ENCODE measurements around the gene MAP3K13.
"Not testable (repeated sequence)": the region's sequence is repeated elsewhere in the genome, so short reads cannot be mapped to it uniquely, and the experiment has no call there.

Gene MAP3K13

DNA sequence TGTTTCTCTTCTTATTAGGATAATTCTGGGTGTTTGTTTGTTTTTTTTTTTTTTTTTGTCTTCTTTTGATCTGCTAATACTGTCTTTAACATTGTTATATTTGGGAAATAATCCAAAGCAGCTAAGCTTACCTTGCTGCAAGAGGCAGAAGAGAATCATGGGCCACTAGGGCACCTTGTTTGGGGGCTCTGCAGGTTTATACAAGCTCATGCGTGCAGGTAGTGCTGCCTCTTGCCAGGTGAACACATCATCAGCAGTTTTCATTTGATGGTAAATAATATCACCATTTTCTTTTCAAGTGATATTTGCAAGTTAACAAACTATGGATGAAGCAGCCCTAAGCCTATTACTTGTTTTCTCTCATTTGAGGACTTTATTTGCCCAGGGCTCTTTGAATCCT, 37.9 kb downstream of the MAP3K13 start:
- DNase-seq = no peak

DNA sequence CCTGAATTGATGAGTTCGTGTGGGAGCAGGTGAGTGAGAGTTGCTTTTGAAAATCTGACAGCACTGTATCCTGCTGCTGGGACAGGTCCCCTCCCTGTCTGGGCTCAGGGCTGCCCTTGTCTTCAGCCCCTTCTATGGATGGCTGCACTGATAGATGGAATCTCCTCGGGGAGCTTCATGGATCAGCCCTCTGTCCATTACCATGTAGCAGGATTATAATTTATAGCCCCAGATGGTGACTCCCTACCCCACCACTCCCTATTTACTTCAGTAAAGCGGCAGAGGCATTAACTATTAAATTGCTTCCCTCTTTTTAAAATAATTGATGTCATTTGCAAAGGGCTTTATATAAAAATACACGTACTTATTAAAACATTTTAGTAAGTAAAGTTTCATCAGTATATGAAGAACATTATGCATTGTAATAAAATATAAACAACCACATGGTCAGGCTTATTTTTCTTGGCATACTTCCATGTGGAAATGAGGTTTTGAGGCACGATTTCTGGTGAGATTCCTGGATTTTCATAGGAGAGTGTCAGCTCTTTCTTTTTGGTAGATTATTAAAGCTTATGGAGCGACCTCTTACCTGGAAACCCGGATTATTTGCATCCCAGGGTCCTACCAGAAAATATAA, 38.5 kb downstream of the MAP3K13 start:
- DNase-seq = no peak

DNA sequence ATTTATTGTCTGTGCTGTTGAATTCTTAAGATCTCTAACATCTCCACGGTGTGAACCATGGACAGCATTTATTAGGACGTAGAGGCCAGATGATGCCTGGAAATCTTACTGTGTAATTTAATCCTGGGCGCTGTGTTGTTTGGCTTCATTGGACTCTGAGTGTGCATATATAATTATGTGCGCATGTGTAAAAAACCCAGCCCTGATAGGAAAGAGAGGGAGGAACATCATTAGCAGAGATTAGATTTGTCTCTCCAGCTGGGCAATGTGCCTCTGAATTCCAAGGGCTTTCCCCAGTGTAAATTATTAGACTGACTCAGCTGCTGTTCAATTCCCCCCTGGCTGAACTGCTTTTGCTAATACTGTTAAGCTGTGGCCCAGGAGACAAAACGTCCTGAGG, 39.6 kb downstream of the MAP3K13 start:
- DNase-seq = peak; percentile 32

DNA sequence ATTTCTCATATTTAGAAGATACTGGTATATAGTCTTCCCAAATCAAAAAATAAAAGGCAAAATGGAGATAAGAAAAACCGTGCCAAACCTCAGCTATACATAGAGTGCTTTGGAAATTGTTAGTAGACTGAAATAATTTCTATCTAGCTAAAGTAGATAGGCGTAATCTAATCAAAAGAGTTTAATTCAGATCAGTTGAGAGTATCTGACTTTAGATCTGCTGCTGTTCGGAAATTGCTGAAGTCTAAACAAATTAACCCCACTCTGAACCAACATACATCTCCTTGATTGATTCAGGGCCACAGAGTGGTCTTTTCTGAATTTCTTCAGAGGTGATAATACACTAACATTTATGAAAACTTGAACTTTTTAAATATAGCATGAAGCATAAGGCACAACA, 40.1 kb downstream of the MAP3K13 start:
- DNase-seq = no peak

DNA sequence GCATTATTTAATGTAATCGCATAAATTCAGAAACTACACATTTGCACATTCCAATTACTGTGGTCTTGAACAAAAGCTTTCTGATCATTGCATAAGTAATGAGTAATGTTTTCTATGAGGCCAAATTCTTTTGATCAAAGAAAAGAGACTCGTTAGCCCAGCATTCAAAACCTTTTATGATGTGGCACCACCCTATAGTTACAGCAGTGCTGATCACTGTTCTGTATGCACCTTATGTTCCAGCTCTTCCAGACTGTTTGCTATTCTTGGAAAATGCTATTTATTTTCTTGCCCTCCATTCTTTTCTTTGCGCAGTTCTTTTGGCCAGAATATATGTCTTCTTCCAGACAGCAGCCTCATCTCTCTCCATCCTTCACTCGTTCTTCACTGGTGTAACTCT, 42.3 kb downstream of the MAP3K13 start:
- DNase-seq = no peak

DNA sequence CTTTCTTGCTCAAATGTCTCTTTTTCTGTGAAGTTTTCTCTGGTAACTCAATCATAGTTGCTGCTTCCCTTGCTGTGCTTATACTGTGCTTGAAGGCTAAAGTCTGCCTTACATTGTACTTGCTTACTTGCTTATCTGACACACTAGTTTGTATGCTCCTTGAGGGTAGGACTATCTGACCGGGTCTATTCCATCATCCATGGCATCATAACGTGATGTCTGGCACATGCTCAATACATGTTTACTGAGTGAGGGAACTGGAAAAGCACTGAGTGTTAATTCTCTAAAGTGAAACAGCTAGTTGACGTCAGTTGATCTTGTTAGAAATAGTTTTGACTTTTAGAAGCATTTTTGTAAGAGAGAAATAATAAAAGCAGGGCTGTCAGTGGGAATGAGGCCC, 42.7 kb downstream of the MAP3K13 start:
- DNase-seq = no peak

DNA sequence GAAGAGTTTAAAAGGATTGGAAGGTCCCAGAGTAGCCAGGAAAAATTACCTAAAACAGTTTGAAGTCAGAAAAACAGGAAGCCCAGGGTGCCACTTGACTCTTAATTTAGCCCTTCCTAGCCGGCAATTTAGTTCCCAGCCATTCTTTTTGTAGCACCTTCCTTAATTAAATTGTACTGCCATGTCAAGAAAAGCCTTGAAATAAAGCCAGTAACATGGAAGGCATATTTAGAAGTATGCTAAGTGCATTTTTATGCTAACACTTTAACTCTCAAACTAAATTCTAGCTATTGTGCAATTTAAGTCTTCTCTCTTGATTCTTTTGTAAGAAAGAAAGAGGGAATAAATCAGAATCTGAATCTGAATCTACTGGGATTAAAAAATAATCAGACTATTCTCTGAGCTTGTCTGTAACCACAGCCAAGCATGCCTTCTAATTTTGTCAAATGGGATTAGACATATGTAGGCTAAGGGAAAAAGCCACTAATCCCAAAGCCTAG, 43.2 kb downstream of the MAP3K13 start:
- no peak for DNase-seq

DNA sequence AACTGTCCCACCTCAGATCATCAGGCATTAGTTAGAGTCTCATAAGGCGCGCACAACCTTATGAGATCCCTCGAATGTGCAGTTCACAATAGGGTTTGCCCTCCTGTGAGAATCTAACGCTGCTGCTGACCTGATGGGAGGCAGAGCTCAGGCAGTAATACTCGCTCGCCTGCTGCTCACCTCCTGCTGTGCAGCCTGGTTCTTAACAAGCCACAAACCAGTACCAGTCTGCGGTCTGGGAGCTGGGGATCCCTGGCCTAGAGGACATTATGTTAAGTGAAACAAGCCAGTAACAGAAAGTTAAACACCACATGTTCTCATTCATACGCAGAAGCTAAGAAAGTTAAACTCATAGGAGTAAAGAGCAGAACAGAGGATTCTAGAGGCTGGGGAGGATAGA, 47.0 kb downstream of the MAP3K13 start:
- no peak for DNase-seq

DNA sequence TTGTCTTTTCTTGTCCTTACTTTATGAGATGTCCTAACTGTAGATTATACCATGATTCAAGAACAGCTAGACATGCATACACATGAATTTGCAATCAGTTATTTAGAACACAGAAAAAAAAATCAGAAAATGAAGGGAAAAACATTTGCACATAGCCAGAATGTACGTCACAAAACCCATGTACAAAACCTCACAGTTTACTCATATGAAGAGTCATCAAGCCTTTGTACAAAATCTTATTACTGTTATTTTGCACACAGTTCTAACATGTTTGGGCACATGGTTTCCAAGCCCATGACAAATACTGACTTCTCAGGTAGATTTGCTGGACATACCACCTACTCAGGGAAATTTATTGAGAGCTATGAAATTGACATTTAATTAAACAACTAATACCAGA, 48.2 kb downstream of the MAP3K13 start:
- no peak for DNase-seq

DNA sequence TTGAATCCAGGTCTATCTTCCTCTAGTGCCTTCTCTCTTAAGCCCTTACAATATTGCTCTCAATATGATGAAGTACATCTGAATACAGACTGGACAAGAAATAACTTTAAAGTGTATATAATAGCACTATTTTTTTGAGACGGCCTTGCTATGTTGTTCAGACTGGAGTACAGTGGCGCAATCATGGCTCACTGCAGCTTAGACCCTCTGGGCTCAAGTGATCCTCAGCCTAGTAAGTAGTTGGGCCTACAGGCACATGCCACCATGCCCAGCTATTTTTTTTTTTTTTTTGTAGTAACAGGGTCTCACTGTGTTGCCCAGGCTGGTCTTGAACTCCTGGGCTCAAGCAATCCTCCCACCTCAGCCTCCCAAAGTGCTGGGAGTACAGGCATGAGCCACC, 53.6 kb downstream of the MAP3K13 start:
- DNase-seq = no peak

DNA sequence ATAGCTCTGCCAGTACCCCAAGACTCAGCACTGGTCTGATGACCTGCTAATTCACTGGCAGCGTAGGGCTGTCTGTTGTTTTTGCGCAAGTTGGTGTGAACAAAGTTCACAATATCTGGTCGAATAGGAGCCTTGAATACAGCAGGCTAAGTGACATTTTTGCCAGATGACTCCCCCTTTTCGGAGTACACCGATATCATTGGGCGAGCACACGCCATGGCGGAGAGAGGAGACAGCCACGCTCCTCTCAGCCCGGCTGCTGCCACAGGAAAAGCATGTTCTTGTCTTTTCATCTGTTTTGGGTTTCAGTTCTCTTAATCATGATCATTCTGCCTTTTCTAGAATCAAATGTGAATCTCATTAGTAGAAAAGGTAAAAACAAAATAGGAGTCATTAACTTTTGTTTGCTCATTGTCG, 55.6 kb downstream of the MAP3K13 start:
- DNase-seq = not testable (repeated sequence)

DNA sequence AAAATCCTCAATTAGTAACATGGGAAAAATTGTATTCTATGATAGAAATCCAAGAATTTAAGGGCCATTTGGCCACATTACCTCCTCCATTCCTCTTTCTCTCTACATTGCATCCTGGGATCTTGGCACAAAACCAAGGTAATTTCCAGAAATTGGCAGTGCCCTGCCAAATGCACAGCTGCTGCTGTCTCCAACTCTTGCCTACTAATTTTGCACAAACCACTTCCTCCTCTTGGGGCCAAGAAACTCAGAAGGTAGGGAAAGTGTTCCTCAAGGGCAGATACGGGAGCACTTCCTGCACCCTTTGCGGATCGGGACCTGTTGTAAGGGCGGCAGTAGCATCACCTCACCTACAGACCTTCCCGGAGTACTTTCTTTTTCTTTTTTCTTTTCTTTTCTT, 57.8 kb downstream of the MAP3K13 start:
- DNase-seq = peak; percentile 29

DNA sequence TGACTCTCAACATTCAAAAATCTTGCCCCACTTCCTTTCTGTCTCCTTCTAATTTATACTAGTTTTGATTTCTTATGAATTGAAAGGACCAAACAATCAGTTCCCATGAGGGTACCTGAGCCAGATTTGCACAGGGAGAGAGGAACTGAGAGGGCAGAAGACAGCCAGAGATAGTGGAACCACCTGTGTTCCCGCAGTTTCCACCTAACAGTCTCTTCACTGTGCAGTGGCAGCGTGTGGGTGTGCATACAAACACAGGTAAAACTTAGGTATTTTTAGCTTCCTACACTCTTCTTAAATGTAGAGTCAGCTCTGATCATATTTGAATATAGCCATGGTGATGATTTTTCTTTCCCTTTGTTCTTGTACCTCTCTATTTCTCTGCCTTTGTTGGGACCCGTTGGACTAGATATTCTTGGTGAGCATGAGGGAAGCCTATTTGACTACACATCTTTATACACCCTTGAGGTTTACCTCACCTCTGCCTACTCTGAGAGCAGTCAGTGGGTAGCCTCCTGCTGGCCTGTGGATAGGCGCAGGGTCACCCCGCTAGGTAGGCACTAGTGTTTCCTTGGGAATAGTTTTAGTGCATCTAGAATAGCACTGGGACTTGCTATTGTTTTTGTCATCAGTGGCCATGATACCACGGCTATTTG, 58.8 kb downstream of the MAP3K13 start:
- no peak for DNase-seq

DNA sequence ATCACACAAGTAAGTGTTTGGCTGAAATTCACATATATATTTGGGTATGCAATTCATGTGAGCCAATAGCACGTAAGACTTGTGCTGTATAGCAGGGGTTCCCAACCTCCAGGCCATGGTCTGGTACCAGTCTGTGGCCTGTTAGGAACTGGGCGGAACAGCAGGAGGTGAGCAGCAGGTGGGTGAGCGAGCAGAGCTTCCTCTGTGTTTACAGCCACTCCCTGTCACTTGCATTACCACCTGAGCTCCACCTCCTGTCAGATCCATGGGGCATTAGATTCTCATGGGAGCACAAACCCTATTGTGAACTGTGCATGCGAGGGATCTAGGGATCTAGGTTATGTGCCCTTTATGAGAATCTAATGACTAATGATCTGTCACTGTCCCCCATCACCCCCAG, 59.7 kb downstream of the MAP3K13 start:
- DNase-seq = no peak

DNA sequence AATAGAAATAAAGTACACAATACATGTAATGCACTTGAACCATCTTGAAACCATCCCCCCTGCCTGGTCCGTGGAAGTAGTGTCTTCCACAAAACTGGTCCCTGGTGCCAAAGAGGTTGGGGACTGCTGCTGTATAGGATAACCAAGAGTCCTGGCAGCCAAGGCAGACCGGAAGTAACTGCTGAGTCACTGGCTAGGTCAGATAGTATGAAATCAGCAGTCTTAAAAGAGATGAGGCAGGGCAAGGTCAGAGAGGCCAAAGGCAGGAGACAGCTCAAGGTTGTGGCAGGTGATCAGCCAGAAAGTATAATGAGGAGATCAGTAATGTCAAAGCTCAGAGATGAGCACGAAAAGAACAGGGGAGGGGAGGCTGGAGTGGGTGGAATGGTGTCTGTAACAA, 60.2 kb downstream of the MAP3K13 start:
- DNase-seq = no peak

DNA sequence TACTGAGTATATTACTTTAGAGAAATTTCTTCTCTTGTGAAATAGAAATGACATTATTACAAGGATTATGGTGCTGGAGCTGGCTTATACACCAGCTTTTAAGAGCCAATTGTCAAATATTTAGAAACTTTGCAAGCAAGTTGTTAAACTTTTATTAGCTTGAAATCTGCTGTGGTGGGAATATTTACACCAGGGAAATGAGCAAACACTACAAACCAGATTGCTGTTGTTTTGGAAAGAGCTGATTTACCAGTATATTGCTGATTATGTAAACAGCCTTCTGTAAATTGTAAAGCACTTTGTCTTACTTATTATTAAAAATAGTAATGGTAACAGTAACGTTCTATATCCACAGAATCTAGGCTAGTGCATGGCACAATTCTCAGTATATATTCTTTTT, 61.5 kb downstream of the MAP3K13 start:
- DNase-seq = no peak

DNA sequence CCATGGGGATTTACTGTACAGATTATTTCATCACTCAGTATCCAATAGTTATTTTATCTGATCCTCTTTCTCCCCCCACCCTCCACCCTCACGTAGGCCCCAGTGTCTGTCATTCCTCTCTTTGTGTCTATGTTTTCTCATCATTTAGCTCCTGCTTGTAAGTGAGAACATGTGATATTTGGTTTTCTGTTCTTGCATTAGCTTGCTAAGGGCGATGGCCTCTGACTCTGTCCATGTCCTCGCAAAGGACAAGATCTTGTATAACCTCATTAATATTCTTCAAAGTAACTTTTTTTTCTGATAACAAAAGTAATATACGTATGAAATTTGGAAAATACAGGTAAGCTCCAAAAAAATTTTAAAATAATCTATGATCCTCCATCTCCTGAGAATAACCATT, 67.4 kb downstream of the MAP3K13 start:
- DNase-seq = no peak

DNA sequence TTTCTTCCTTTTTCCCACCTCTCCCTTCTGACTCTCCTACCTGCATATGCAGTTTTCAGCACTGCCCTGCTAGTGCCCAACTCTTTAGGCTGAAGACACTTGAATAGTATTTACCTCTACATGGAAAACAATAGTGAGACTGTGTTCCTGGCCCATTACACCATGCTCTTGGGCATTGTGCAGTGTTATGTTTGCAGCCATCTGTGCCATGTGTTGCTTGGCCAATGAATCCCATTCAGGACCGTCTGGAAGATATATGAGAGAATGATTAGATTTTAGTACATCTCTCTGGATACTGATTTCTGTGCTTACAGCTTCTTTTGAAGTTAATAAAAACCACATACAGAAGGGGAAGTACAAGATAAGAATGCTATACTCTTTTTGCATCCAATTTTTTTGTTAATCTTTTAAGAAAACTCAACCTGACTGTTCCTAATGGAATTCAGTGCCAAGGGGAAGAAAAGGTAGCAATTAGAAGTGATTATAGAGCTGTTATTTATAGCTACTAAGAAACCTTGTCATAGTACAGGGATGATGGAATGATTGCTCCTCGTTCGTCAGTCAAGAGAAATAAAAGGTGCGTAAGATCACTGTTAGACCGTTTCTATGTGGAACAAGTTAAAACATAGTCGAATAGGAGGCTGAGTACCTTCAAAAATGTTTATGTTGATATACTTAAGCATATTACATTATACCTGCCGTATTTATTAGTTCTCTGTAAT, 77.0 kb downstream of the MAP3K13 start:
- DNase-seq = no peak

DNA sequence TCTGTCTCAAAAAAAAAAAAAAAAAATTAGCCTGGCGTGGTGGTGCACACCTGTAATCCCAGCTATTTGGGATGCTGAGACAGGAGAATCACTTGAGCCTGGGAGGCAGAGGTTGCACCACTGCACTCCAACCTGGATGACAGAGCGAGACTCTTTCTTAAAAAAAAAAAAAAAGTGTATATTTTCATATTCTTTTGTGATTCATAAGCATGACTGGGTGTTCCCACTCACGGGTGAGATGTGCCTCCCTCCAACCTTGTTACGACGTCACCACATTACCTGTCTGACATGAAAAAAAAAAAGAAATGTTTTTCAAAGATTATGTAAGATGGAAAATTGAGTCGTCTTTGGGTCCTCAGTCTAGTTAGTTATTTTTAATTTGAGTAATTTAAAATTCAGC, 79.1 kb downstream of the MAP3K13 start:
- no peak for DNase-seq

DNA sequence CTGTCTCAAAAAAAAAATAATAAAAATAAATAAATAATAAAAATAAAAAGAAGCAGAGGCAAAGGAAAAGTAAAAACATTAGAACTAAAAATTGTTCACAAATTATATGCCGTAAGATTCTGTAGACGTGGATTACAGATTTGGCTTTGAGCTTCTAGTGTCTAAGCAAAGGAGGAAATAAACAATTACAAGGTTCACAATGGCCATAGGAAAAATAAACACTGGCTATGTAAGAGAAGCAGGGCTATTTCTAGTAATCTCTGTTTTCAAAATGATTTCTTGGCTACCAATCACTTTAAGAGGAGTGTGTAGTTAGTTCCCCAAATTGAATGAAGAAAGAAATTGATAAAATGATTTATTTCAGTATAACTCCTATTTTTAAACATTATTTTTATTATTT, 81.4 kb downstream of the MAP3K13 start:
- DNase-seq = no peak

DNA sequence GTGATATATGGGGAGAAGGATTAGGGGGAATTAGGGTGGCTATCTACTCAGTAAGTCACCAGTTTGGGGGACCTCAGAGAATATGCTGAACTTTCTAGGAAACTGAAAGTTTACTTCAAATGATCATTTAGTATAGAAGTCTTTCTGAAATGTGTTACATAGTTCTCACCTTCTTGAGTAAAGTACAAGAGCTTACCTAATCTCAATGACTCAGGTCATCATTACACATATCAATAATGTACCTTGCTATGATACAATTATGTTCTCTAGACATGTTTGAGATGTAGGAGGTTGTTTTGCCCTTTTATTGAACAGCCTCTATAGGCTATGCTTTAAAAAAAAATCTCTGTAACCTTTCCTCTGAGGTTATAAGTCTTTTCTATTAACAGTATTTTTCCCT, 85.2 kb downstream of the MAP3K13 start:
- DNase-seq = no peak

DNA sequence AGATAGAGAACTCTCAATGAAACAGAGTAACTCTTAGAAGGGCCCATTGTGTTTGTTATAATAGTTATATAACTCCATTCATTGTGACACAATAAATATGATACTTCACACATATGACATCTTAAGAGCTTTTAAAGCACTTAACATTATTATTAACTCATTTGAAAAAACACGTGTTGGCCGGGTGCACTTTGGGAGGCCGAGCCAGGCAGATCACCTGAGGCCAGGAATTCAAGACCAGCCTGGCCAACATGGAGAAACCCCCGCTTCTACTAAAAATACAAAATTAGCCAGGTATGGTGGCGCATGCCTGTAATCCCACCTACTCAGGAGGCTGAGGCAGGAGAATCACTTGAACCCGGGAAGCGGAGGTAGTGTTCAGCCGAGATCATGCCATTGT, 88.5 kb downstream of the MAP3K13 start:
- DNase-seq = not testable (repeated sequence)

DNA sequence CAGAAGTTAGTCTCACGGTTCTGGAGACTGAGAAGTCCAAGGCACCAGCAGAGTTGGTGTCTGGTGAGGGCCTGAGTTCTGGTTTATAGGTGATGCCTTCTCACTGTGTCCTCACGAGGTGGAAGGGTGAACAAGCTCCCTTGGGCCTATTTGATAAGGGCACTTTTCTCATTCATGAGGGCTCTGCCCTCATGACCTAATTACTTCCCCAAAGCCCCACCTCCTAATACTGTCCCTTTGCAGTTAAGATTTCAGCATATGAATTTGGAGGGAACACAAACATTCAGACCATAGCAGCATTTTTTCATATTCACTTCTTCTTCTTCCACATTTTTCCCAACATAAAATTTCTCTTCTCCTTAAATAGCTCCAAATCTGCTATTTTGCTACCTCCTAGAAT, 94.4 kb downstream of the MAP3K13 start:
- no peak for DNase-seq

DNA sequence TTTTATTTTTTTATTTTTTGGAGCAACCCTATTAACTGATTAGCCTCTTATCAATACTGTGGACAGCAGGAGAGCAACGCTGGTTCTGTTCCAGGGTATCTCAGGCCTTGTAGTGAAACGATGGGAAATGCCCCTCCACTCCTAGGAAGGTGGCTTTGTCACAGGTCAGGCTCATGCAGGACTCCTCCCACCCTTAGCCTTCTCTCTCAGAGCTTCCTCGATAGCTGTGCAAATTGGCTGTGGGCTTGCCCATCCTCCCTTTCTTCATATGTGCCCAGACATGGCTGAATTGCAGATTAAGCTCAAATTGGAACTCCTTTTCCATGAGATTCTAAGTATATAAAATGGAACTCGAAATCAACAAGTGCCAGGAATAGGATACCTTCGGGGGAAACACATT, 97.4 kb downstream of the MAP3K13 start:
- DNase-seq = no peak
